ENCODE results near the gene CTNNA3. TPM values are rescaled to one million over a fixed set of nuclear protein-coding genes. Genes with fewer than 3 reads are reported as not detected.

The CTNNA3 gene
- total and polyA plus RNA-seq, 4 donors, result under 0.01 to 39.8 (median 0.09) TPM

DNA sequence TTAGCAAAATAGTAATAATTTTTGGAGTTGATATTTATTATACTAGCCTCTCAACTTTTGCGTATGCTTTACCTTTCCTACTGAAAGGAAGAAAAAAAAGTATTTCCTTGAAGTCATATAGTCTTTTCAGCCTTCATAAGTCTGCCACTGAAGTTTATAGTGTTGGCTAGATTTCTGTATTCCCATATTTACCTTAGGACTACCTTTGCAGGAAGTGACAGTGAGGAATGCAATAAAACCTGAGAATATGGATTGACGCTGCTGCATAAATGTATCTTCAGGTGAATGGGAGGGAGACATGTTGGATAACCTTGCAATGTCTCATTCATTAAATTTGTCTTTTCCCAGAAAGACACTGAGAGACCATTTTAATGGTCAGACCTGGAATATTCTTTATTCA lies 776.7 kb downstream of the CTNNA3 start:
- DNase-seq (no peak), ATAC-seq (ENCODE audit: insufficient read depth, low FRiP score) (no peak)
- peaks cover 0 to 3% (median 0%) of the 10 kb centered on the region in 5 donors for H3K4me1 ChIP-seq (ENCODE audit: control insufficient read depth in 5 of 5, insufficient read depth in 5 of 5, low read length in 5 of 5)
- no peaks in the 10 kb centered on the region for H3K9me3 ChIP-seq (ENCODE audit: control insufficient read depth in 4 of 4, insufficient read depth in 3 of 4, low read length in 3 of 4)
- TF ChIP-seq, protein P1, sequence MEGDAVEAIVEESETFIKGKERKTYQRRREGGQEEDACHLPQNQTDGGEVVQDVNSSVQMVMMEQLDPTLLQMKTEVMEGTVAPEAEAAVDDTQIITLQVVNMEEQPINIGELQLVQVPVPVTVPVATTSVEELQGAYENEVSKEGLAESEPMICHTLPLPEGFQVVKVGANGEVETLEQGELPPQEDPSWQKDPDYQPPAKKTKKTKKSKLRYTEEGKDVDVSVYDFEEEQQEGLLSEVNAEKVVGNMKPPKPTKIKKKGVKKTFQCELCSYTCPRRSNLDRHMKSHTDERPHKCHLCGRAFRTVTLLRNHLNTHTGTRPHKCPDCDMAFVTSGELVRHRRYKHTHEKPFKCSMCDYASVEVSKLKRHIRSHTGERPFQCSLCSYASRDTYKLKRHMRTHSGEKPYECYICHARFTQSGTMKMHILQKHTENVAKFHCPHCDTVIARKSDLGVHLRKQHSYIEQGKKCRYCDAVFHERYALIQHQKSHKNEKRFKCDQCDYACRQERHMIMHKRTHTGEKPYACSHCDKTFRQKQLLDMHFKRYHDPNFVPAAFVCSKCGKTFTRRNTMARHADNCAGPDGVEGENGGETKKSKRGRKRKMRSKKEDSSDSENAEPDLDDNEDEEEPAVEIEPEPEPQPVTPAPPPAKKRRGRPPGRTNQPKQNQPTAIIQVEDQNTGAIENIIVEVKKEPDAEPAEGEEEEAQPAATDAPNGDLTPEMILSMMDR (IDR thresholded peaks at IDR 0.05; ENCODE audit: control extremely low read depth, extremely low read depth), result no peak
- 89 to 96% methylated on average over 2 of the region's 2 CpGs for WGBS, 2 donors
- H3K4me3 ChIP-seq, result no peak overlapping the region
- H3K9ac ChIP-seq (ENCODE audit: insufficient read depth in 1 of 2, low read length in 2 of 2), result no peak overlapping the region
- H3K36me3 ChIP-seq (ENCODE audit: control insufficient read depth in 4 of 4, insufficient read depth in 4 of 4, low read length in 4 of 4), result no peaks in the 10 kb centered on the region
- no peak overlapping the region for H3K27ac ChIP-seq (ENCODE audit: low read depth in 1 of 2, low read length in 1 of 2)
- no peaks in the 10 kb centered on the region for H3K27me3 ChIP-seq (ENCODE audit: control insufficient read depth in 3 of 3, insufficient read depth in 3 of 3, low read length in 2 of 3)

DNA sequence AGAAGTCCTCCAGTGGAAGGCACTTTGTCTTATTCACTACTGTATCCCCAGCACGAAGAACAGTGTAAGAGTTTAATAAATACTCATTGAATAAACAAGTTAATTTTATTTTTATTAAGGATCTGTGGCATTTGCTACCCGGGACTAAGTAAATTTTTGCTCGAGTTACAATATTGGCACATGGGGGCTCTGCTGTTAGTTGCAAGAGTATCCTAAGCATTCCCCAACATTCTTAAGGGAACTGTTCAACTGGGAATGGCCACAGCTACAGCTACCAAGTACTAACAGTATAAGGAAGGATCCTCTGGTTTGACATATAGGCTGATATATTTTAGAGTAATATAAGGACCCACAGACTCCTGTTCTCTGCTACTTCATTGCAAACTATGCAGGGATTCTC lies 778.9 kb downstream of the CTNNA3 start:
- Histone ChIP-seq H3K27me3 (ENCODE audit: control insufficient read depth in 3 of 3, insufficient read depth in 3 of 3, low read length in 2 of 3) (no peaks in the 10 kb centered on the region), H3K36me3 (ENCODE audit: control insufficient read depth in 4 of 4, insufficient read depth in 4 of 4, low read length in 4 of 4) (no peaks in the 10 kb centered on the region), H3K9me3 (ENCODE audit: control insufficient read depth in 4 of 4, insufficient read depth in 3 of 4, low read length in 3 of 4) (no peaks in the 10 kb centered on the region), H3K9ac (ENCODE audit: insufficient read depth in 1 of 2, low read length in 2 of 2) (no peak overlapping the region), H3K4me3 (no peak overlapping the region), H3K27ac (ENCODE audit: low read depth in 1 of 2, low read length in 1 of 2) (no peak overlapping the region), H3K4me1 (ENCODE audit: control insufficient read depth in 5 of 5, insufficient read depth in 5 of 5, low read length in 5 of 5) (peaks cover 0 to 3% (median 0%) of the 10 kb centered on the region in 5 donors)
- ATAC-seq (ENCODE audit: insufficient read depth, low FRiP score) (no peak), DNase-seq (no peak)
- TF ChIP-seq, protein P1 (IDR thresholded peaks at IDR 0.05; ENCODE audit: control extremely low read depth, extremely low read depth), result no peak
- WGBS, 2 donors, result 54 to 56% methylated on average over 3 of the region's 3 CpGs

DNA sequence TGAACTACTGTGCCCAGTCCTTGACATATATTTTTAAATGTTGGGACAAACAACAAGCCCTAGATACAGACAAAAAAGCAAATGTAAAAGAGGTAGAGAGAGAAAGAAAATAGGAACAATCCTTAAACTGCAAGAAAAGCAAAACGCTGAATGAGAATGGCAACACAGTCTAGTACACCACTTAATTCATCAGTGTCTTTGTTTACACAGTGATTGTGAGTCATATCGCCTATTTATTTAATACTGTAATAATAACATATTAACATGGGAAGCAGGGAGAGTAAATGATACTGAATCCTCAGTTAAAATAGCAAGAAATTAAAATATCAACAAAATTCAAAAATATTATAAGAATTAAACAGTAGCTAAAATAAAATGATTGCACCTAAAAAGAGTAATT lies 780.0 kb downstream of the CTNNA3 start:
- 65 to 81% methylated on average over 2 of the region's 2 CpGs for WGBS, 2 donors
- no peak for ATAC-seq (ENCODE audit: insufficient read depth, low FRiP score)

More for the DNA sequence above, 780.0 kb downstream of the CTNNA3 start:
- no peaks in the 10 kb centered on the region for H3K9me3 ChIP-seq (ENCODE audit: control insufficient read depth in 4 of 4, insufficient read depth in 3 of 4, low read length in 3 of 4)
- H3K9ac ChIP-seq (ENCODE audit: insufficient read depth in 1 of 2, low read length in 2 of 2), result no peak overlapping the region
- no peaks in the 10 kb centered on the region for H3K36me3 ChIP-seq (ENCODE audit: control insufficient read depth in 4 of 4, insufficient read depth in 4 of 4, low read length in 4 of 4)
- H3K4me1 ChIP-seq (ENCODE audit: control insufficient read depth in 5 of 5, insufficient read depth in 5 of 5, low read length in 5 of 5), result peaks cover 0 to 3% (median 0%) of the 10 kb centered on the region in 5 donors
- TF ChIP-seq, protein P1 (IDR thresholded peaks at IDR 0.05; ENCODE audit: control extremely low read depth, extremely low read depth), result no peak
- no peak overlapping the region for H3K4me3 ChIP-seq
- H3K27ac ChIP-seq (ENCODE audit: low read depth in 1 of 2, low read length in 1 of 2), result no peak overlapping the region
- no peak for DNase-seq
- no peaks in the 10 kb centered on the region for H3K27me3 ChIP-seq (ENCODE audit: control insufficient read depth in 3 of 3, insufficient read depth in 3 of 3, low read length in 2 of 3)
